ENCODE results near the gene CD244.

Gene CD244

DNA sequence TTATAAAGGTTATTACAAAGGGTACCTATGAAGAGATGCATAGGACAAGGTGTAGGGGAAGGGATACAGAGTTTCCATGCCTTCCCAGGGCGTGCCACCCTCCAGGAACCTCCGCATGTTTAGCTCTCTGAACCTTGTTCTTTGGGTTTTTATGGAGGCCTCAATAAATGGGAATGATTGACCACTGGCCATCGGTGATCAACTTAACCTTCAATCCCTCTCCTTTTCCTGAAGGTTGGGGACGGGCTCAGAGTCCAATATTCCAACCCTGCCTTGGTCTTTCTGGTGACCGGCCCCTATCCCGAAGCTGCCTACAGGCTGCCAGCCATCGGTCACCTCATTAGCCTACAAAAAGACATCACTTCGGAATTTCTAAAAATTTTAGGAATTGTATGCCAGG is 11.7 kb downstream of the CD244 start:
- Histone ChIP-seq H3K4me2 (no peak overlapping the region), H3K4me3 (no peak overlapping the region), H3K9ac (no peak overlapping the region), H3K4me1 (peaks cover 14% of the 10 kb centered on the region), H3K36me3 (no peaks in the 10 kb centered on the region), H3K9me3 (peaks cover 11% of the 10 kb centered on the region; the same call in 1 of the 2 replicates), H4K20me1 (no peaks in the 10 kb centered on the region), H3K27me3 (no peaks in the 10 kb centered on the region), H3K27ac (no peak overlapping the region)
- no peak for TF ChIP-seq Cebpa-rat (IDR thresholded peaks at IDR 0.05)

- H3K9me3 ChIP-seq: peaks cover 15% of the 10 kb centered on the region
- H3K27me3 ChIP-seq: no peaks in the 10 kb centered on the region
- no peaks in the 10 kb centered on the region for H4K20me1 ChIP-seq
- no peak for TF ChIP-seq Cebpa-rat (IDR thresholded peaks at IDR 0.05)
- no peak overlapping the region for H3K4me3 ChIP-seq
- peaks cover 9% of the 10 kb centered on the region for H3K4me1 ChIP-seq
- H3K9ac ChIP-seq: no peak overlapping the region
- H3K36me3 ChIP-seq: no peaks in the 10 kb centered on the region
- no peak overlapping the region for H3K4me2 ChIP-seq
- H3K27ac ChIP-seq: no peak overlapping the region
Observed at GRCh38 chr1:160850541-160850940, 12.1 kb downstream of the CD244 start.

GRCh38 chr1:160846281-160846680 is 16.4 kb downstream of the CD244 start:
- Histone ChIP-seq H3K4me3 (no peak overlapping the region), H3K4me2 (no peak overlapping the region), H3K9ac (no peak overlapping the region), H3K4me1 (peaks cover 43% of the 10 kb centered on the region), H3K27ac (no peak overlapping the region), H3K9me3 (peaks cover 23% of the 10 kb centered on the region), H3K27me3 (no peaks in the 10 kb centered on the region), H3K36me3 (no peaks in the 10 kb centered on the region), H4K20me1 (no peaks in the 10 kb centered on the region)
- no peak for TF ChIP-seq Cebpa-rat (IDR thresholded peaks at IDR 0.05)

DNA sequence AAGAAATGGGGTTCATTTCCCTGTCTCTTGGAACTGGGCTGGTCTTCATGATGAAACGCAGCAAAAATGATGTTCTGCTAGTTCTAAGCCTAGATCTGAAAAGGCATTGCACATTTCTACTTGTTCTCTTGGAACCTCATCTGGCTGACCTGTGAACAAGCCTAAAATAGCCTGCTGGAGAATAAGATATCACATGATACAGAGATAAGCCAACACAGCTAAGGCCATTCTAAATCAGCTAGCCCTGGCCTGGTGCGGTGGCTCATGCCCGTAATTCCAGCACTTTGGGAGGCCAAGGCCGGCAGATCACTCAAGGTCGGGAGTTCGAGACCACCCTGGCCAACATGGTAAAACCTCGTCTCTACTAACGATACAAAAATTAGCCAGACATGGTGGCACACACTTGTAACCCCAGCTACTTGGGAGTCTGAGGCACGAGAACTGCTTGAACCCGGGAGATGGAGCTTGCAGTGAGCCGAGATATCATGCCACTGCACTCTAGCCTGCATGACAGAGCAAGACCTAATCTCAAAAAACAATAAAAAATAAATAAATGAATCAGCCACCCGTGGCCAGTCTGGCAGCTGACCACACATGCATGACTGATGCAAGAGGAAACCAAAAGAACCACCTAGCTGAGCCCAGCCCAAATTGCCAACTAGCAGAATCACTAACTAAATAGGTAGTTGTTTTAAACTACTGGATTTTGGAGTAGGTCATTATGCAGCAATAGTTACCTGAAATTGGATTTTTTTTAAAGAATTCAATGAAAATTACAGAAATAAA is 18.0 kb downstream of the CD244 start:
- no peaks in the 10 kb centered on the region for H3K27me3 ChIP-seq
- H3K27ac ChIP-seq: no peak overlapping the region
- no peaks in the 10 kb centered on the region for H3K36me3 ChIP-seq
- H3K4me1 ChIP-seq: peaks cover 59% of the 10 kb centered on the region
- H3K4me2 ChIP-seq: peak overlapping the region; percentile 35
- H3K4me3 ChIP-seq: peak overlapping the region; percentile 22; the same call in 1 of the 2 replicates
- TF ChIP-seq Cebpa-rat (IDR thresholded peaks at IDR 0.05): no peak
- no peak overlapping the region for H3K9ac ChIP-seq
- H4K20me1 ChIP-seq: no peaks in the 10 kb centered on the region
- H3K9me3 ChIP-seq: peaks cover 23% of the 10 kb centered on the region

DNA sequence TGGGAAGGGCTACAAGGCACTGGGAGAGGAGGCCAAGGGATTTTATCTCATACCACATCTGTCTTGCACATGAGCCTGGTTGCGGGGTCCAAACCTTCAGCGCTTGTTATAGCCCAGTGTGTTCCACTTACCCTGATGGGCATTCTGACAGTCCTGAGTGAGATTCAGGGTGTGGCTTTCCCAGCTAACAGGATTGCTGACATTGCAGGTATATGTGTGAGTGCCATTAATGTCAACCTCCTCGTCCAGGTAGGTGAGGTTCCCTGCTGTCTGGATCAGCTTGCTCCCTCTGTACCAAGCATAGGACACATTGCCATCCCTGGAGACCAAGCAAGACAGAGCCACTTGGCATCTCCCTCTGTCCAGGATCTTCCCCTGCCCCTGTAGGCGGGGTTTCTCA is 21.6 kb downstream of the CD244 start:
- no peaks in the 10 kb centered on the region for H3K27me3 ChIP-seq
- H3K4me1 ChIP-seq: peaks cover 92% of the 10 kb centered on the region

GRCh38 chr1:160839746-160840145 is 22.9 kb downstream of the CD244 start:
- peak overlapping the region; percentile 71 for H3K4me2 ChIP-seq
- H3K4me1 ChIP-seq: peaks cover 97% of the 10 kb centered on the region
- H3K9ac ChIP-seq: no peak overlapping the region
- peaks cover 6% of the 10 kb centered on the region for H3K9me3 ChIP-seq
- H3K27ac ChIP-seq: peak overlapping the region; percentile 95
- no peaks in the 10 kb centered on the region for H3K27me3 ChIP-seq
- TF ChIP-seq Cebpa-rat (IDR thresholded peaks at IDR 0.05): no peak
- H4K20me1 ChIP-seq: no peaks in the 10 kb centered on the region
- H3K4me3 ChIP-seq: no peak overlapping the region
- H3K36me3 ChIP-seq: no peaks in the 10 kb centered on the region

More for the DNA sequence above, 21.6 kb downstream of the CD244 start:
- no peaks in the 10 kb centered on the region for H4K20me1 ChIP-seq
- no peak overlapping the region for H3K9ac ChIP-seq
- peak overlapping the region; percentile 0 for H3K27ac ChIP-seq
- TF ChIP-seq Cebpa-rat (IDR thresholded peaks at IDR 0.05): no peak
- peak overlapping the region; percentile 63; the same call in 1 of the 2 replicates for H3K4me2 ChIP-seq
- no peaks in the 10 kb centered on the region for H3K36me3 ChIP-seq
- H3K4me3 ChIP-seq: no peak overlapping the region
- peaks cover 18% of the 10 kb centered on the region for H3K9me3 ChIP-seq

GRCh38 chr1:160838888-160839287 is 23.8 kb downstream of the CD244 start:
- H4K20me1 ChIP-seq: no peaks in the 10 kb centered on the region
- H3K9me3 ChIP-seq: no peaks in the 10 kb centered on the region
- peak overlapping the region; percentile 71 for H3K4me2 ChIP-seq
- H3K36me3 ChIP-seq: no peaks in the 10 kb centered on the region
- peak overlapping the region; percentile 66; the same call in 1 of the 2 replicates for H3K9ac ChIP-seq
- no peak overlapping the region for H3K4me3 ChIP-seq
- H3K4me1 ChIP-seq: peaks cover 94% of the 10 kb centered on the region
- no peak for TF ChIP-seq Cebpa-rat (IDR thresholded peaks at IDR 0.05)
- H3K27me3 ChIP-seq: no peaks in the 10 kb centered on the region
- peak overlapping the region; percentile 95 for H3K27ac ChIP-seq

- peak overlapping the region; percentile 15; the same call in 1 of the 2 replicates for H3K4me3 ChIP-seq
- H3K27ac ChIP-seq: peak overlapping the region; percentile 95
- H3K4me2 ChIP-seq: peak overlapping the region; percentile 74
Observed at GRCh38 chr1:160837558-160838205, 25.0 kb downstream of the CD244 start.

DNA sequence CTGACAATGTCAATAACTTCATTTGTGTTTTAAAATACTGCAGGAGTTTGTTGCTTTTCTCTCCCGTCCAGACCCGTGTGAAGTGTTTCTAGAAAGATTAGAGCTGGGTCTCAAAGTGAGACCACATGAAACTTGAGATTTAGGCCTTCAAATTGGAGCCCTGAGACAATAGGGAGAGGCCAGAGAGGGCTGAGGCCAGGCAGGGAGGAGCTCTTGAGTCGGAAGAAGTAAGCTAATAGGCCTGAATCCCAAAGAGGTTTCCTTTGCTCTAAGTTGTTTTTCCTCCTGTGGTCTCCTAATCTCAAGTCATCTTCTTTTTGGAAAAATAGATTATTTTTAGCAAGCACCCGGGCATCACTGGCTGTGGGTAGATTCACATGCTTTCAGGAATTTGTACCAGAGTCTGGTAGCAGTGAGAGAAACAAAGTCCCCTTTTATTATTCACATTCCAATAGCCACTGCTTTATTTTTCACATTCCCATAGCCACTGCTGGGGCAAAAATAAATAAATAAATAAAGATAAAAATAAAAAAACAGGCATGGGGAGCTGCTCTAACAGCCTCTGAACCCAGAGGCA is 25.6 kb downstream of the CD244 start:
- H3K27ac ChIP-seq: peak overlapping the region; percentile 95
- no peaks in the 10 kb centered on the region for H3K9me3 ChIP-seq
- peak overlapping the region; percentile 74 for H3K4me2 ChIP-seq
- no peak overlapping the region for H3K4me3 ChIP-seq
- peaks cover 76% of the 10 kb centered on the region for H3K4me1 ChIP-seq
- peak overlapping the region; percentile 77 for H3K9ac ChIP-seq
- no peaks in the 10 kb centered on the region for H3K27me3 ChIP-seq
- no peaks in the 10 kb centered on the region for H3K36me3 ChIP-seq
- TF ChIP-seq Cebpa-rat (IDR thresholded peaks at IDR 0.05): no peak
- H4K20me1 ChIP-seq: no peaks in the 10 kb centered on the region

More at GRCh38 chr1:160837558-160838205, 25.0 kb downstream of the CD244 start:
- TF ChIP-seq Cebpa-rat (IDR thresholded peaks at IDR 0.05): 0 out of 2 replicates have a peak, but pooled peaks have one; percentile 13
- H3K9ac ChIP-seq: peak overlapping the region; percentile 66; the same call in 1 of the 2 replicates
- no peaks in the 10 kb centered on the region for H4K20me1 ChIP-seq
- no peaks in the 10 kb centered on the region for H3K36me3 ChIP-seq
- H3K4me1 ChIP-seq: peaks cover 82% of the 10 kb centered on the region
- H3K9me3 ChIP-seq: no peaks in the 10 kb centered on the region
- no peaks in the 10 kb centered on the region for H3K27me3 ChIP-seq

DNA sequence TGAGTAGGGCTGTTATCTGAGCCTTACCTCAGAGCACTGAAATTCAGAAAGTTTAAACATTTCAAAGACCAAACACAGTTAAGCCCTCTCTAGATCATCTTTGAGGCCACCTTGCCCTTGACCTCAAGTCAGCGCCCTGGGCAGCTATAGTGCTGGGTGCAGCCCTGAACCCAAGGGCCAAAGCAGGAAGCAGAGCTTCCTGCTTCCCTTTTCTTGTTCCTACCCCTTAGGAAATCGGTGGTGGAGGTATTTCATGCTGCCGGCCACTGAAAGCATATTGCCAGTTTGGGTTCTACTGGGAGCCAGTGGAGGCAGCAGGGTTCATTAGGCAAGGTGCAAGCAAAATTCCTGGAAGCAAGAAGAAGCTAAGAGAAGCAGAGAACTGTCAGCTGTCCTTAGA is 26.1 kb downstream of the CD244 start:
- no peaks in the 10 kb centered on the region for H3K36me3 ChIP-seq
- H4K20me1 ChIP-seq: no peaks in the 10 kb centered on the region
- no peaks in the 10 kb centered on the region for H3K9me3 ChIP-seq
- H3K27me3 ChIP-seq: no peaks in the 10 kb centered on the region
- H3K27ac ChIP-seq: peak overlapping the region; percentile 95
- no peak for TF ChIP-seq Cebpa-rat (IDR thresholded peaks at IDR 0.05)
- H3K4me3 ChIP-seq: no peak overlapping the region
- H3K9ac ChIP-seq: peak overlapping the region; percentile 77
- peaks cover 71% of the 10 kb centered on the region for H3K4me1 ChIP-seq
- H3K4me2 ChIP-seq: peak overlapping the region; percentile 74

Data from BLaER1 (cell line).